ENCODE data around the gene SLF2. TPM values are rescaled to one million over a fixed set of nuclear protein-coding genes. Genes with fewer than 3 reads are reported as not detected.
A peak's percentile ranks its signal among the peaks of the same experiment; 100 is the strongest.

SLF2 gene
- total and polyA plus RNA-seq, 2 of the 13 experiments (the other 11 are each of a cell fraction or from before 2014, with no cell fraction given), result 12.2 to 48.1 TPM

DNA sequence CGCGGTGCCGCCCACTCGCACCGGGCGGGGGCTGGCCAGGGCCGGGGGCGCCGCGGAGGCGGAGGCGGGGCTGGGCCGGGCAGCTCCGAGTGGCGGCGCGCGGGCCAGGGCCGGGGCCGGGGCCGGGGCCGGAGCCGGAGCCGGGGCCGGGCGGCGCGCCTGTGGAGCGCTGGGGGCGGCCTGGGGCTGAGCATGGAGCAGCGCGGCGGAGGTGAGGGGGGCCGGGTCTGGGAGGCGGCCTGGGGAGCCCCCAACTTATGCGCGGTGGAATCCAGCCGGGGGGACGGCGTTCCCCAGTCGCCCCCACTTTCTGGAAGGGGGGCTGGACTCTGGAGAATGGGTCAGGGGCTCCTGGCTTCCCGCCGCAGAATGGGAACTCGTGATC lies 87.0 kb downstream of the SLF2 start, which contains the start of gene LZTS2 (continued):
- TF ChIP-seq, protein P1, sequence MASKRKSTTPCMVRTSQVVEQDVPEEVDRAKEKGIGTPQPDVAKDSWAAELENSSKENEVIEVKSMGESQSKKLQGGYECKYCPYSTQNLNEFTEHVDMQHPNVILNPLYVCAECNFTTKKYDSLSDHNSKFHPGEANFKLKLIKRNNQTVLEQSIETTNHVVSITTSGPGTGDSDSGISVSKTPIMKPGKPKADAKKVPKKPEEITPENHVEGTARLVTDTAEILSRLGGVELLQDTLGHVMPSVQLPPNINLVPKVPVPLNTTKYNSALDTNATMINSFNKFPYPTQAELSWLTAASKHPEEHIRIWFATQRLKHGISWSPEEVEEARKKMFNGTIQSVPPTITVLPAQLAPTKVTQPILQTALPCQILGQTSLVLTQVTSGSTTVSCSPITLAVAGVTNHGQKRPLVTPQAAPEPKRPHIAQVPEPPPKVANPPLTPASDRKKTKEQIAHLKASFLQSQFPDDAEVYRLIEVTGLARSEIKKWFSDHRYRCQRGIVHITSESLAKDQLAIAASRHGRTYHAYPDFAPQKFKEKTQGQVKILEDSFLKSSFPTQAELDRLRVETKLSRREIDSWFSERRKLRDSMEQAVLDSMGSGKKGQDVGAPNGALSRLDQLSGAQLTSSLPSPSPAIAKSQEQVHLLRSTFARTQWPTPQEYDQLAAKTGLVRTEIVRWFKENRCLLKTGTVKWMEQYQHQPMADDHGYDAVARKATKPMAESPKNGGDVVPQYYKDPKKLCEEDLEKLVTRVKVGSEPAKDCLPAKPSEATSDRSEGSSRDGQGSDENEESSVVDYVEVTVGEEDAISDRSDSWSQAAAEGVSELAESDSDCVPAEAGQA (IDR thresholded peaks at IDR 0.05; ENCODE audit: low read depth), result no peak
- TF ChIP-seq, protein P1 (CRISPR knock-in tag; IDR thresholded peaks at IDR 0.05; ENCODE audit: borderline replicate concordance), result 0 out of 2 replicates have a peak, but pooled peaks have one; percentile 2
- TF ChIP-seq ATM (IDR thresholded peaks at IDR 0.05; ENCODE audit: borderline replicate concordance), result no peak
- peak; percentile 6 for TF ChIP-seq AGO1 (IDR thresholded peaks at IDR 0.05; ENCODE audit: low read depth, low read length, poor library complexity, severe bottlenecking)
- TF ChIP-seq NPAS2 (CRISPR knock-in tag; IDR thresholded peaks at IDR 0.05; ENCODE audit: borderline replicate concordance), result no peak; the same call in 1 of the 2 replicates
- TF ChIP-seq, protein P2, sequence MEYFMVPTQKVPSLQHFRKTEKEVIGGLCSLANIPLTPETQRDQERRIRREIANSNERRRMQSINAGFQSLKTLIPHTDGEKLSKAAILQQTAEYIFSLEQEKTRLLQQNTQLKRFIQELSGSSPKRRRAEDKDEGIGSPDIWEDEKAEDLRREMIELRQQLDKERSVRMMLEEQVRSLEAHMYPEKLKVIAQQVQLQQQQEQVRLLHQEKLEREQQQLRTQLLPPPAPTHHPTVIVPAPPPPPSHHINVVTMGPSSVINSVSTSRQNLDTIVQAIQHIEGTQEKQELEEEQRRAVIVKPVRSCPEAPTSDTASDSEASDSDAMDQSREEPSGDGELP (IDR thresholded peaks at IDR 0.05; ENCODE audit: borderline replicate concordance, low read depth), result no peak
- TF ChIP-seq REXO4 (CRISPR knock-in tag; IDR thresholded peaks at IDR 0.05; ENCODE audit: borderline replicate concordance), result no peak
- no peak for TF ChIP-seq RORA (CRISPR knock-in tag; IDR thresholded peaks at IDR 0.05)
- no peak for TF ChIP-seq CHCHD3 (CRISPR knock-in tag; IDR thresholded peaks at IDR 0.05)
- TF ChIP-seq ZNF850 (CRISPR knock-in tag; conservative IDR thresholded peaks at IDR 0.05), result no peak
- TF ChIP-seq, protein P3, sequence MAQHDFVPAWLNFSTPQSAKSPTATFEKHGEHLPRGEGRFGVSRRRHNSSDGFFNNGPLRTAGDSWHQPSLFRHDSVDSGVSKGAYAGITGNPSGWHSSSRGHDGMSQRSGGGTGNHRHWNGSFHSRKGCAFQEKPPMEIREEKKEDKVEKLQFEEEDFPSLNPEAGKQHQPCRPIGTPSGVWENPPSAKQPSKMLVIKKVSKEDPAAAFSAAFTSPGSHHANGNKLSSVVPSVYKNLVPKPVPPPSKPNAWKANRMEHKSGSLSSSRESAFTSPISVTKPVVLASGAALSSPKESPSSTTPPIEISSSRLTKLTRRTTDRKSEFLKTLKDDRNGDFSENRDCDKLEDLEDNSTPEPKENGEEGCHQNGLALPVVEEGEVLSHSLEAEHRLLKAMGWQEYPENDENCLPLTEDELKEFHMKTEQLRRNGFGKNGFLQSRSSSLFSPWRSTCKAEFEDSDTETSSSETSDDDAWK (CRISPR knock-in tag; IDR thresholded peaks at IDR 0.05), result no peak
- TF ChIP-seq ZNF501 (CRISPR knock-in tag; IDR thresholded peaks at IDR 0.05), result no peak
- TF ChIP-seq, protein P4, sequence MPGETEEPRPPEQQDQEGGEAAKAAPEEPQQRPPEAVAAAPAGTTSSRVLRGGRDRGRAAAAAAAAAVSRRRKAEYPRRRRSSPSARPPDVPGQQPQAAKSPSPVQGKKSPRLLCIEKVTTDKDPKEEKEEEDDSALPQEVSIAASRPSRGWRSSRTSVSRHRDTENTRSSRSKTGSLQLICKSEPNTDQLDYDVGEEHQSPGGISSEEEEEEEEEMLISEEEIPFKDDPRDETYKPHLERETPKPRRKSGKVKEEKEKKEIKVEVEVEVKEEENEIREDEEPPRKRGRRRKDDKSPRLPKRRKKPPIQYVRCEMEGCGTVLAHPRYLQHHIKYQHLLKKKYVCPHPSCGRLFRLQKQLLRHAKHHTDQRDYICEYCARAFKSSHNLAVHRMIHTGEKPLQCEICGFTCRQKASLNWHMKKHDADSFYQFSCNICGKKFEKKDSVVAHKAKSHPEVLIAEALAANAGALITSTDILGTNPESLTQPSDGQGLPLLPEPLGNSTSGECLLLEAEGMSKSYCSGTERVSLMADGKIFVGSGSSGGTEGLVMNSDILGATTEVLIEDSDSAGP (CRISPR knock-in tag; IDR thresholded peaks at IDR 0.05; ENCODE audit: borderline replicate concordance), result no peak

All from HepG2 (cell line).